B cell (primary cell): Measurements from ENCODE around the gene TNIK. TPM values are rescaled to one million over a fixed set of nuclear protein-coding genes. Genes with fewer than 3 reads are reported as not detected.

Experiments used
- ATAC-seq: fragments of 200-7000 bp; cut with Tn5 transposase; one replicate; pipeline ENCODE4 v1.10.0; 2021; ENCODE audit warnings: low read depth, mild to moderate bottlenecking, moderate number of reproducible peaks, moderate library complexity
- CTCF ChIA-PET: fragments of 350-600 bp; sonication (Branson Sonifier 250); formaldehyde crosslinking; loops from one replicate; lab custom pipeline; 2021; ENCODE audit warnings: antibody characterized with exemption, inconsistent platforms; lab: Charles Lee
- POLR2A ChIA-PET: fragments of 350-600 bp; sonication (Branson Sonifier 250); formaldehyde crosslinking; loops from one replicate; lab custom pipeline; 2021; ENCODE audit warnings: antibody characterized with exemption; lab: Charles Lee
- DNase-seq: peaks from one replicate; pipeline ENCODE4 v3.0.0; 2013
- H2AFZ ChIP-seq: 2 replicates; pipeline ENCODE4 v1.6.1; 2012; ENCODE audit warnings: mild to moderate bottlenecking, low read depth, low read length; ENCODE audit not compliant: insufficient read depth, poor library complexity, severe bottlenecking
- H3K27ac ChIP-seq, 2 donors: 1 replicate in 1 of 2; 2 replicates in 1 of 2; pipeline ENCODE4 v1.5.1; 2012 to 2013; ENCODE audit warnings: low read length in 2 of 2, mild to moderate bottlenecking in 2 of 2, moderate library complexity in 1 of 2
- H3K27me3 ChIP-seq, 4 experiments: fragments of 200-600 bp in 1 of 4; sonication (generic) in 1 of 4; replicated peaks in 1 of 4; 1 replicate in 2 of 4; 2 replicates in 2 of 4; pipeline versions ENCODE4 v1.6.1 to v1.7.0; 2013 to 2016; ENCODE audit warnings: low read length in 3 of 4, mild to moderate bottlenecking in 2 of 4, mixed read lengths in 1 of 4, moderate library complexity in 1 of 4; ENCODE audit not compliant: insufficient read depth in 4 of 4, control insufficient read depth in 3 of 4; ENCODE audit errors: control extremely low read depth in 1 of 4
- H3K36me3 ChIP-seq, 2 experiments: replicated peaks in 1 of 2; 1 replicate in 1 of 2; 2 replicates in 1 of 2; pipeline versions ENCODE4 v1.6.1 to v1.7.1; 2013; ENCODE audit warnings: low read length in 1 of 2; ENCODE audit not compliant: insufficient read depth in 2 of 2, control insufficient read depth in 1 of 2; ENCODE audit errors: control extremely low read depth in 1 of 2, extremely low read depth in 1 of 2
- H3K4me1 ChIP-seq, 2 donors: fragments of 200-600 bp in 1 of 2; sonication (generic) in 1 of 2; 1 replicate in 1 of 2; 2 replicates in 1 of 2; pipeline versions ENCODE4 v1.5.1 to v1.6.1; 2013 to 2017; ENCODE audit warnings: low read length in 2 of 2; ENCODE audit not compliant: control insufficient read depth in 2 of 2, insufficient read depth in 2 of 2
- H3K4me2 ChIP-seq: replicated peaks from 2 replicates; pipeline ENCODE3; 2012; ENCODE audit warnings: mild to moderate bottlenecking, low read depth, low read length; ENCODE audit not compliant: poor library complexity, severe bottlenecking
- H3K4me3 ChIP-seq, 5 experiments: fragments of 200-600 bp in 1 of 5; sonication (generic) in 1 of 5; 1 replicate in 3 of 5; 2 replicates in 2 of 5; pipeline versions ENCODE4 v1.5.1 to v1.7.0; 2011 to 2016; ENCODE audit warnings: low read length in 4 of 5, mild to moderate bottlenecking in 4 of 5, low read depth in 2 of 5, control low read depth in 1 of 5, moderate library complexity in 1 of 5; ENCODE audit not compliant: insufficient read depth in 1 of 5; ENCODE audit errors: control extremely low read depth in 1 of 5, extremely low read depth in 1 of 5
- H3K79me2 ChIP-seq: fragments of 200-600 bp; sonication (generic); one replicate; pipeline ENCODE4 v1.6.0; 2016; ENCODE audit warnings: low read length; ENCODE audit not compliant: control insufficient read depth, insufficient read depth
- H3K9ac ChIP-seq: fragments of 200-600 bp; sonication (generic); 2 replicates; pipeline ENCODE4 v1.6.1; 2017; ENCODE audit warnings: mild to moderate bottlenecking, low read length, moderate library complexity
- H3K9me3 ChIP-seq, 3 donors: one replicate each; pipeline versions ENCODE4 v1.6.1 to v1.7.1; 2013; ENCODE audit warnings: low read length in 2 of 3; ENCODE audit not compliant: control insufficient read depth in 2 of 3, insufficient read depth in 1 of 3; ENCODE audit errors: control extremely low read depth in 1 of 3
- H4K20me1 ChIP-seq: 2 replicates; pipeline ENCODE4 v1.6.0; 2012; ENCODE audit warnings: mild to moderate bottlenecking, low read length; ENCODE audit not compliant: insufficient read depth, control insufficient read depth, poor library complexity, severe bottlenecking
- H3K27ac Mint-ChIP-seq: one replicate; pipeline ENCODE4 v1.8.0; 2021; ENCODE audit warnings: mixed read lengths
- H3K27me3 Mint-ChIP-seq: one replicate; pipeline ENCODE4 v1.8.0; 2021; ENCODE audit warnings: mixed read lengths
- H3K4me1 Mint-ChIP-seq: one replicate; pipeline ENCODE4 v1.8.0; 2021; ENCODE audit warnings: mixed read lengths
- H3K4me3 Mint-ChIP-seq: one replicate; pipeline ENCODE4 v1.8.0; 2021; ENCODE audit warnings: mixed read lengths
- H3K9me3 Mint-ChIP-seq: one replicate; pipeline ENCODE4 v1.8.0; 2022; ENCODE audit warnings: mixed read lengths; ENCODE audit not compliant: insufficient read depth
- EZH2 ChIP-seq: IDR thresholded peaks from 2 replicates; pipeline ENCODE4 v1.6.1; 2012; ENCODE audit warnings: borderline replicate concordance, low read depth, mild to moderate bottlenecking, moderate library complexity, low read length; ENCODE audit not compliant: insufficient read depth, poor library complexity, severe bottlenecking
- WGBS: methylation state at CpG from one replicate; pipeline ENCODE4 v1.1.5; 2013; ENCODE audit warnings: missing lambda C conversion rate; ENCODE audit not compliant: insufficient coverage; 5-methylcytosine and 5-hydroxymethylcytosine counted together
- intact Hi-C: fragments of 100-400 bp; cut with micrococcal nuclease; formaldehyde crosslinking; loops from one replicate; pipeline ENCODE4 v1.10.0; 2022
- polyA plus RNA-seq: library from polyadenylated mRNA; depleted of rRNA; stranded (reverse); fragments of >200 nt; gene quantifications from 2 replicates; pipeline ENCODE4 v1.2.3, GENCODE V29; 2012
- total RNA-seq, 2 donors: library from RNA; stranded (reverse); fragments of 120-200 nt in 1 of 2; gene quantifications; 1 replicate in 1 of 2; 2 replicates in 1 of 2; pipeline versions ENCODE4 v1.2.3 to v1.2.4, GENCODE V29; 2013 to 2022
- TF ChIP-seq, protein P1 (sequence below): fragments of 200-600 bp; IDR thresholded peaks from one replicate; pipeline ENCODE4 v1.8.0; 2022; ENCODE audit warnings: antibody characterized with exemption, mild to moderate bottlenecking

The TNIK gene
- total and polyA plus RNA-seq, 2 donors (not counting 1 experiment from before 2014, with no cell fraction given): 0.66 to 7.7 TPM

DNA sequence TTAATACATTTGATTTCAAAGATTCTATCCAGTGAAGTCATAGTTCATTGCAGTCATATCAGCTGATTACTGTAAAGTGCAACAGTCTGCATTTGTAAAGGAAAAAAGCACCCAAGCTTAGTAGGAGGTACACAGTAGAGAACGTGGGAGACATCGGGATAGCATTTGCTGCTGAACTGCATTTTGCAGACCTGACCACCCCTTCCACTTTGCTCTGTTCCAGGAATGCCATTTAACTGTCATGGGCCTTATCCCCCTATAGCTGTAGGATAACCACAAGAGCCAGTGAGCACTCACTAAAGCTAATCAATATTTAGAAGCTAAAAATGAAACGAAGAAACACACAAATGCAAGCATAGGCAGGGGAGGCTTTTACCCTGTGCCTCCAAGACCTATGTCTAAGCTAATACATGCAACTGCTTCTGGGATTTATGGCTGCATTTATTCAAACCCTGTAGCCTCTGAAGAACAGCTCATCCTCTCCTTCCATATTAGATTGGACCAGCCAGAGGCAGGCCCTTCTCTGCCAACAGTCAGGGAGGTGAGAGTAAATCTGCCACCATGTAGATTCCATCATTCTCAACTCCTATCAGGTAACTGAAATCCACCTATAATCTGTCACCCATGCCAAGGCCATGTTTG is 23.0 kb downstream of the TNIK start:
- no peaks in the 10 kb centered on the region for H3K4me1 ChIP-seq
- H3K36me3 ChIP-seq: no peaks in the 10 kb centered on the region
- TF ChIP-seq, protein P1, sequence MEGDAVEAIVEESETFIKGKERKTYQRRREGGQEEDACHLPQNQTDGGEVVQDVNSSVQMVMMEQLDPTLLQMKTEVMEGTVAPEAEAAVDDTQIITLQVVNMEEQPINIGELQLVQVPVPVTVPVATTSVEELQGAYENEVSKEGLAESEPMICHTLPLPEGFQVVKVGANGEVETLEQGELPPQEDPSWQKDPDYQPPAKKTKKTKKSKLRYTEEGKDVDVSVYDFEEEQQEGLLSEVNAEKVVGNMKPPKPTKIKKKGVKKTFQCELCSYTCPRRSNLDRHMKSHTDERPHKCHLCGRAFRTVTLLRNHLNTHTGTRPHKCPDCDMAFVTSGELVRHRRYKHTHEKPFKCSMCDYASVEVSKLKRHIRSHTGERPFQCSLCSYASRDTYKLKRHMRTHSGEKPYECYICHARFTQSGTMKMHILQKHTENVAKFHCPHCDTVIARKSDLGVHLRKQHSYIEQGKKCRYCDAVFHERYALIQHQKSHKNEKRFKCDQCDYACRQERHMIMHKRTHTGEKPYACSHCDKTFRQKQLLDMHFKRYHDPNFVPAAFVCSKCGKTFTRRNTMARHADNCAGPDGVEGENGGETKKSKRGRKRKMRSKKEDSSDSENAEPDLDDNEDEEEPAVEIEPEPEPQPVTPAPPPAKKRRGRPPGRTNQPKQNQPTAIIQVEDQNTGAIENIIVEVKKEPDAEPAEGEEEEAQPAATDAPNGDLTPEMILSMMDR: no peak
- TF ChIP-seq EZH2: no peak
- ATAC-seq (no peak), DNase-seq (no peak)
- intact Hi-C loops: no loop called here
- POLR2A ChIA-PET: no interaction called here
- no peak overlapping the region for H3K4me3 ChIP-seq
- H3K79me2 ChIP-seq: no peaks in the 10 kb centered on the region
- H4K20me1 ChIP-seq: no peaks in the 10 kb centered on the region
- no peaks in the 10 kb centered on the region for H3K27me3 ChIP-seq
- H3K4me2 ChIP-seq: no peak overlapping the region
- WGBS: 100% methylated on average over 3 of the region's 3 CpGs
- H2AFZ ChIP-seq: no peak overlapping the region
- H3K27ac ChIP-seq: no peak overlapping the region
- H3K9ac ChIP-seq: no peak overlapping the region
- no peaks in the 10 kb centered on the region for H3K27me3 Mint-ChIP-seq
- no peaks in the 10 kb centered on the region for H3K9me3 Mint-ChIP-seq
- no peak overlapping the region for H3K4me3 Mint-ChIP-seq
- CTCF ChIA-PET: no interaction called here
- no peak overlapping the region for H3K27ac Mint-ChIP-seq
- H3K4me1 Mint-ChIP-seq: no peaks in the 10 kb centered on the region
- H3K9me3 ChIP-seq: peaks cover 0 to 3% (median 0%) of the 10 kb centered on the region in 3 donors

DNA sequence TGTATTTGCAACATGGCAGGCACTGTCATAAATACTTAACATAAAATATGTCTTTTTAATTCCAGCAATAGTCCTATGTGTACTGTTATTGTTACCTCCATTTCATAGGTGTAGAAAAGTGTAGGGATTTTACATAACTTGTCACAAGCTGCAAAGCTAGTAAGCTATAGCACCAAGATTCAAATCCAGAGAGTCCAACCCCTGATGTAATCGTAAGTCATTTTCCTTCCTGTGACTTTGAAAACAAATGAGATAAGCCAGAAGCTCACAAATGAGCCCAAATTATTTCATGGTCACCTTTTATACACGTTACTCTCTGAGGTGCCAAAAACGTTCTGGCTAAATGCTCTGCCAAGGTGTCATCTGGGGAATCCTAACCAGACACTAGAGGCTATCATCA is 23.8 kb downstream of the TNIK start:
- Histone ChIP-seq H4K20me1 (no peaks in the 10 kb centered on the region), H3K27ac (no peak overlapping the region), H3K4me3 (no peak overlapping the region), H3K4me1 (no peaks in the 10 kb centered on the region), H3K27me3 (no peaks in the 10 kb centered on the region), H2AFZ (no peak overlapping the region), H3K9ac (no peak overlapping the region), H3K4me2 (no peak overlapping the region), H3K79me2 (no peaks in the 10 kb centered on the region), H3K9me3 (peaks cover 0 to 3% (median 0%) of the 10 kb centered on the region in 3 donors), H3K36me3 (no peaks in the 10 kb centered on the region)
- Mint-ChIP-seq H3K4me3 (no peak overlapping the region), H3K27me3 (no peaks in the 10 kb centered on the region), H3K9me3 (no peaks in the 10 kb centered on the region), H3K4me1 (no peaks in the 10 kb centered on the region), H3K27ac (no peak overlapping the region)
- ChIA-PET CTCF (no interaction called here), POLR2A (no interaction called here)
- intact Hi-C loops: no loop called here
- TF ChIP-seq, protein P1: no peak
- TF ChIP-seq EZH2: no peak
- ATAC-seq (no peak), DNase-seq (no peak)
- 33% methylated on average over 2 of the region's 3 CpGs for WGBS
